Natural killer cell (primary cell): Measurements from ENCODE around the gene ZBTB12. TPM values are rescaled to one million over a fixed set of nuclear protein-coding genes. Genes with fewer than 3 reads are reported as not detected.

ENCODE experiments used
- ATAC-seq, 3 donors: fragments of 150-1000 bp in 2 of 3; fragments of 200-7000 bp in 1 of 3; cut with Tn5 transposase; 1 replicate in 1 of 3; 2 replicates in 2 of 3; pipeline ENCODE4 v1.10.0; 2021; ENCODE audit warnings: mild to moderate bottlenecking in 2 of 3, moderate library complexity in 2 of 3
- DNase-seq, 2 donors: peaks; one replicate each; pipeline versions ENCODE4 v3.0.0 to v3.0.0-alpha.2; 2013 to 2021; ENCODE audit warnings: mixed read lengths in 1 of 2
- H3K27ac ChIP-seq: one replicate; pipeline ENCODE4 v1.5.1; 2013; ENCODE audit warnings: mild to moderate bottlenecking, low read length
- H3K27me3 ChIP-seq: one replicate; pipeline ENCODE4 v1.6.1; 2013; ENCODE audit warnings: low read length; ENCODE audit not compliant: control insufficient read depth, insufficient read depth
- H3K36me3 ChIP-seq: one replicate; pipeline ENCODE4 v1.6.1; 2013; ENCODE audit warnings: low read length; ENCODE audit not compliant: control insufficient read depth, insufficient read depth
- H3K4me1 ChIP-seq: one replicate; pipeline ENCODE4 v1.6.1; 2013; ENCODE audit warnings: low read length; ENCODE audit not compliant: control insufficient read depth, insufficient read depth
- H3K4me3 ChIP-seq: one replicate; pipeline ENCODE4 v1.5.1; 2013; ENCODE audit warnings: low read length
- H3K9me3 ChIP-seq: one replicate; pipeline ENCODE4 v1.6.1; 2013; ENCODE audit warnings: low read length; ENCODE audit not compliant: control insufficient read depth, insufficient read depth
- H3K27ac Mint-ChIP-seq, 2 donors: one replicate each; pipeline ENCODE4 v1.8.0; 2022; ENCODE audit warnings: mild to moderate bottlenecking in 2 of 2, mixed read lengths in 2 of 2, moderate library complexity in 1 of 2
- H3K27me3 Mint-ChIP-seq, 2 donors: one replicate each; pipeline ENCODE4 v1.8.0; 2022; ENCODE audit warnings: low read depth in 2 of 2, mixed read lengths in 2 of 2
- H3K36me3 Mint-ChIP-seq: one replicate; pipeline ENCODE4 v1.8.0; 2022; ENCODE audit warnings: mixed read lengths
- H3K4me1 Mint-ChIP-seq, 2 donors: one replicate each; pipeline ENCODE4 v1.8.0; 2022; ENCODE audit warnings: mixed read lengths in 2 of 2
- H3K4me3 Mint-ChIP-seq: one replicate; pipeline ENCODE4 v1.8.0; 2022; ENCODE audit warnings: mild to moderate bottlenecking, moderate library complexity, mixed read lengths
- H3K9me3 Mint-ChIP-seq, 2 donors: one replicate each; pipeline ENCODE4 v1.8.0; 2022; ENCODE audit warnings: mixed read lengths in 2 of 2
- CTCF ChIP-seq: fragments of 200-600 bp; IDR thresholded peaks from one replicate; pipeline ENCODE4 v1.8.0; 2022; ENCODE audit warnings: antibody characterized with exemption
- WGBS: methylation state at CpG from one replicate; pipeline ENCODE4 v1.1.7; 2013; ENCODE audit warnings: missing lambda C conversion rate; ENCODE audit not compliant: insufficient coverage; 5-methylcytosine and 5-hydroxymethylcytosine counted together
- intact Hi-C: fragments of 100-400 bp; cut with micrococcal nuclease; formaldehyde crosslinking; loops from one replicate; pipeline ENCODE4 v1.14.2; 2022
- total RNA-seq, 4 donors: library from RNA; stranded (reverse); fragments of 120-200 nt in 1 of 4; gene quantifications; one replicate each; pipeline versions ENCODE4 v1.2.3 to v1.2.4, GENCODE V29; 2013 to 2022

The ZBTB12 gene
- total RNA-seq, 3 donors from 2014 or later (not counting 1 experiment from before 2014, with no cell fraction given) = 0.54 to 0.77 (median 0.63) TPM

- Mint-ChIP-seq H3K4me3 (peak overlapping the region; percentile 31), H3K4me1 (peaks cover 33 to 50% of the 10 kb centered on the region in 2 donors), H3K9me3 (no peaks in the 10 kb centered on the region), H3K36me3 (no peaks in the 10 kb centered on the region), H3K27me3 (no peaks in the 10 kb centered on the region), H3K27ac (no peak overlapping the region)
- intact Hi-C loops = no loop called here
- Histone ChIP-seq H3K9me3 (no peaks in the 10 kb centered on the region), H3K4me3 (peak overlapping the region; percentile 40), H3K27me3 (no peaks in the 10 kb centered on the region), H3K27ac (peak overlapping the region; percentile 17), H3K36me3 (peaks cover 2% of the 10 kb centered on the region), H3K4me1 (peaks cover 54% of the 10 kb centered on the region)
- TF ChIP-seq CTCF = no peak
- ATAC-seq (no peak), DNase-seq (peak in 1 of 2 donors; percentile 32)
- WGBS = 82% methylated on average over 29 of the region's 29 CpGs
Measured at GRCh38 chr6:31900917-31901414, 920 bp downstream of the ZBTB12 start.

- Mint-ChIP-seq H3K36me3 (no peaks in the 10 kb centered on the region), H3K27me3 (no peaks in the 10 kb centered on the region), H3K27ac (peak overlapping the region in 1 of 2 donors; percentile 95), H3K9me3 (no peaks in the 10 kb centered on the region), H3K4me3 (peak overlapping the region; percentile 72), H3K4me1 (peaks cover 33 to 50% of the 10 kb centered on the region in 2 donors)
- WGBS = 49% methylated on average over 44 of the region's 49 CpGs
- DNase-seq = peak; percentile 34 to 45
- no peaks in the 10 kb centered on the region for H3K9me3 ChIP-seq
- H3K27me3 ChIP-seq = no peaks in the 10 kb centered on the region
- ATAC-seq = no peak
- H3K27ac ChIP-seq = no peak overlapping the region
- H3K4me1 ChIP-seq = peaks cover 54% of the 10 kb centered on the region
- H3K36me3 ChIP-seq = peaks cover 2% of the 10 kb centered on the region
- intact Hi-C loops = loop anchor here (5.0 kb wide), 1 partner anchor 57 kb away; the partner anchor contains the start of genes NELFE and SKIC2
- TF ChIP-seq CTCF = no peak
- H3K4me3 ChIP-seq = no peak overlapping the region
Measured at GRCh38 chr6:31899882-31900722, 1.8 kb downstream of the ZBTB12 start.

- H3K27me3 Mint-ChIP-seq = no peaks in the 10 kb centered on the region
- DNase-seq = no peak
- intact Hi-C loops = loop anchor here (5.0 kb wide), 1 partner anchor 58 kb away; the partner anchor contains the start of genes NELFE and SKIC2
- 67% methylated on average over 5 of the region's 5 CpGs for WGBS
- H3K4me1 Mint-ChIP-seq = peaks cover 33 to 50% of the 10 kb centered on the region in 2 donors
- H3K27ac Mint-ChIP-seq = peak overlapping the region in 1 of 2 donors; percentile 95
- peaks cover 4% of the 10 kb centered on the region for H3K36me3 ChIP-seq
- no peaks in the 10 kb centered on the region for H3K9me3 Mint-ChIP-seq
- H3K4me3 ChIP-seq = no peak overlapping the region
- no peaks in the 10 kb centered on the region for H3K9me3 ChIP-seq
- TF ChIP-seq CTCF = no peak
- ATAC-seq = no peak
- H3K4me3 Mint-ChIP-seq = peak overlapping the region; percentile 97
- H3K27me3 ChIP-seq = no peaks in the 10 kb centered on the region
- peaks cover 54% of the 10 kb centered on the region for H3K4me1 ChIP-seq
- no peaks in the 10 kb centered on the region for H3K36me3 Mint-ChIP-seq
- no peak overlapping the region for H3K27ac ChIP-seq
Measured at GRCh38 chr6:31899215-31899614, 2.7 kb downstream of the ZBTB12 start.
